ENCODE data around the gene NBPF1.
"Not testable (repeated sequence)": the region's sequence is repeated elsewhere in the genome, so short reads cannot be mapped to it uniquely, and the experiment has no call there.

The NBPF1 gene

GRCh38 chr1:16621300-16621658, 7.9 kb upstream of the NBPF1 start:
- TF ChIP-seq CTCF (conservative IDR thresholded peaks at IDR 0.05; ENCODE audit: low read depth, low read length), result no peak
- no peak overlapping the region for H3K4me3 ChIP-seq (ENCODE audit: low read length)
- DNase-seq (ENCODE audit: low read depth), result no peak

GRCh38 chr1:16619803-16620501, 6.6 kb upstream of the NBPF1 start:
- not testable (repeated sequence) for H3K4me3 ChIP-seq (ENCODE audit: low read length); DNase-seq (ENCODE audit: low read depth)

- no peak overlapping the region for H3K4me3 ChIP-seq (ENCODE audit: low read length)
- no peak for TF ChIP-seq CTCF (conservative IDR thresholded peaks at IDR 0.05; ENCODE audit: low read depth, low read length)
- DNase-seq (ENCODE audit: low read depth), result no peak
Measured at GRCh38 chr1:16618719-16619118, 5.4 kb upstream of the NBPF1 start.

GRCh38 chr1:16617778-16618580, 4.6 kb upstream of the NBPF1 start:
- DNase-seq (ENCODE audit: low read depth), result no peak
- H3K4me3 ChIP-seq (ENCODE audit: low read length), result no peak overlapping the region
- TF ChIP-seq CTCF (conservative IDR thresholded peaks at IDR 0.05; ENCODE audit: low read depth, low read length), result no peak

GRCh38 chr1:16617114-16617631, 3.8 kb upstream of the NBPF1 start:
- no peak overlapping the region for H3K4me3 ChIP-seq (ENCODE audit: low read length)
- no peak for TF ChIP-seq CTCF (conservative IDR thresholded peaks at IDR 0.05; ENCODE audit: low read depth, low read length)
- DNase-seq (ENCODE audit: low read depth), result no peak

- no peak overlapping the region for H3K4me3 ChIP-seq (ENCODE audit: low read length)
- no peak for TF ChIP-seq CTCF (conservative IDR thresholded peaks at IDR 0.05; ENCODE audit: low read depth, low read length)
- DNase-seq (ENCODE audit: low read depth), result no peak
Measured at GRCh38 chr1:16615253-16616252, 2.2 kb upstream of the NBPF1 start.
